Panc1 (cell line): ENCODE measurements around the gene DYNC1I1.

Source experiments
- CTCF ChIP-seq: fragments of 450-650 bp; IDR thresholded peaks from 2 replicates; pipeline ENCODE4 v1.5.1; 2017; ENCODE audit warnings: mild to moderate bottlenecking
- REST ChIP-seq, 2 experiments: IDR thresholded peaks; 2 replicates each; pipeline ENCODE4 v1.6.1; 2011 to 2012; ENCODE audit warnings: low read depth in 2 of 2, control low read depth in 1 of 2, low read length in 1 of 2, mild to moderate bottlenecking in 1 of 2, moderate library complexity in 1 of 2; ENCODE audit not compliant: insufficient read depth in 1 of 2

DNA sequence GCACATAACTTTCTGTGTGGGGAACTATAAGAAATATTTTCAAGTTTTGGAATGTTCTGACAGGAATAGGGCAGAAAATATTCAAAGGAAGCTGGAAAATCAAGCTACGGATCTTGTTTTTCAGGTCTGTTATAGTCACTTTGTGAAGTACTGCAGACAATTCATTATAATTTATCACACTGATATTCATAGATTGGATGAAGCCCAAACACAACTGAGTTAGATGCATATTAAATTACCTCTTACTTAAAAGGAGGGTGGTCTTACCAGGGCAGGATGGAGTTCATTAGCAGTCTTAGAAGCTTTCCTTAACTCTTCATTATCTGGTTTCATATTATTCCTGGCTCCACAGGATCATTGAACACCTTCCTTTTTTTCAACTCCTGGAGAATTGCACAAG is 242.3 kb downstream of the DYNC1I1 start:
- TF ChIP-seq CTCF (no peak), REST (IDR thresholded peaks at IDR 0.05; ENCODE audit: insufficient read depth in 1 of 2, low read depth in 2 of 2, low read length in 1 of 2) (no peak)
